SJSA1 (cell line): Measurements from ENCODE around the gene NMNAT2. TPM values are rescaled to one million over a fixed set of nuclear protein-coding genes. Genes with fewer than 3 reads are reported as not detected.
A peak's percentile ranks its signal among the peaks of the same experiment; 100 is the strongest.

Experiments
- DNase-seq, 2 experiments: peaks; one replicate each; pipeline ENCODE4 v3.0.0-alpha.2; 2015 to 2020; ENCODE audit warnings: low spot score in 2 of 2, low read depth in 1 of 2
- H3K27ac ChIP-seq: fragments of 250-450 bp; sonication (Bioruptor Pico); 2 replicates; pipeline ENCODE4 v1.5.1; 2020; ENCODE audit warnings: mild to moderate bottlenecking, moderate library complexity
- H3K27me3 ChIP-seq: fragments of 250-450 bp; sonication (Bioruptor Pico); replicated peaks from 2 replicates; pipeline ENCODE4 v1.5.1; 2020; ENCODE audit warnings: mild to moderate bottlenecking, moderate library complexity
- H3K36me3 ChIP-seq: fragments of 250-450 bp; sonication (Bioruptor Pico); 2 replicates; pipeline ENCODE4 v1.5.1; 2020; ENCODE audit warnings: mild to moderate bottlenecking
- H3K4me1 ChIP-seq: fragments of 250-450 bp; sonication (Bioruptor Pico); replicated peaks from 2 replicates; pipeline ENCODE4 v1.6.1; 2021; ENCODE audit warnings: mild to moderate bottlenecking
- H3K4me3 ChIP-seq: fragments of 250-450 bp; sonication (Bioruptor Pico); 2 replicates; pipeline ENCODE4 v1.5.1; 2020; ENCODE audit warnings: mild to moderate bottlenecking
- H3K9me3 ChIP-seq: fragments of 250-450 bp; sonication (Bioruptor Pico); replicated peaks from 2 replicates; pipeline ENCODE4 v1.5.1; 2020; ENCODE audit warnings: mild to moderate bottlenecking
- total RNA-seq: library from RNA; depleted of rRNA; stranded (reverse); fragments of >200 nt; shearing (Covaris generic); gene quantifications from 2 replicates; pipeline ENCODE4 v1.2.3, GENCODE V29; 2014

Gene NMNAT2
- total RNA-seq, 1 experiment from 2014 or later: 0.50 TPM

GRCh38 chr1:183231545-183231944, 186.6 kb downstream of the NMNAT2 start:
- Histone ChIP-seq H3K36me3 (no peaks in the 10 kb centered on the region), H3K9me3 (no peaks in the 10 kb centered on the region), H3K4me1 (peaks cover 14% of the 10 kb centered on the region), H3K27ac (no peak overlapping the region), H3K27me3 (no peaks in the 10 kb centered on the region), H3K4me3 (no peak overlapping the region)
- no peak for DNase-seq

GRCh38 chr1:183230413-183230812, 187.8 kb downstream of the NMNAT2 start:
- peaks cover 14% of the 10 kb centered on the region for H3K4me1 ChIP-seq
- no peak for DNase-seq
- no peaks in the 10 kb centered on the region for H3K9me3 ChIP-seq
- H3K27ac ChIP-seq: no peak overlapping the region
- no peaks in the 10 kb centered on the region for H3K36me3 ChIP-seq
- no peaks in the 10 kb centered on the region for H3K27me3 ChIP-seq
- H3K4me3 ChIP-seq: no peak overlapping the region

- H3K4me3 ChIP-seq: no peak overlapping the region
- H3K9me3 ChIP-seq: no peaks in the 10 kb centered on the region
- H3K4me1 ChIP-seq: no peaks in the 10 kb centered on the region; the same call in 1 of the 2 replicates
Measured at GRCh38 chr1:183228347-183229220, 189.6 kb downstream of the NMNAT2 start.

GRCh38 chr1:183227422-183228346, 190.5 kb downstream of the NMNAT2 start:
- H3K36me3 ChIP-seq: no peaks in the 10 kb centered on the region
- no peak overlapping the region for H3K4me3 ChIP-seq
- H3K4me1 ChIP-seq: no peaks in the 10 kb centered on the region; the same call in 1 of the 2 replicates
- H3K27me3 ChIP-seq: no peaks in the 10 kb centered on the region
- DNase-seq: peak; percentile 57 to 64
- H3K27ac ChIP-seq: no peak overlapping the region
- no peaks in the 10 kb centered on the region for H3K9me3 ChIP-seq

More at GRCh38 chr1:183228347-183229220, 189.6 kb downstream of the NMNAT2 start:
- Histone ChIP-seq H3K27me3 (no peaks in the 10 kb centered on the region), H3K36me3 (no peaks in the 10 kb centered on the region), H3K27ac (no peak overlapping the region)
- no peak for DNase-seq

GRCh38 chr1:183226963-183227362, 191.2 kb downstream of the NMNAT2 start:
- Histone ChIP-seq H3K9me3 (no peaks in the 10 kb centered on the region), H3K4me1 (no peaks in the 10 kb centered on the region; the same call in 1 of the 2 replicates), H3K27me3 (no peaks in the 10 kb centered on the region), H3K4me3 (no peak overlapping the region), H3K36me3 (no peaks in the 10 kb centered on the region), H3K27ac (no peak overlapping the region)
- DNase-seq: no peak

GRCh38 chr1:183226361-183226760, 191.8 kb downstream of the NMNAT2 start:
- Histone ChIP-seq H3K4me3 (no peak overlapping the region), H3K27me3 (no peaks in the 10 kb centered on the region), H3K4me1 (no peaks in the 10 kb centered on the region; the same call in 1 of the 2 replicates), H3K27ac (no peak overlapping the region), H3K9me3 (no peaks in the 10 kb centered on the region), H3K36me3 (no peaks in the 10 kb centered on the region)
- DNase-seq: no peak

- Histone ChIP-seq H3K27me3 (no peaks in the 10 kb centered on the region), H3K9me3 (no peaks in the 10 kb centered on the region), H3K36me3 (no peaks in the 10 kb centered on the region), H3K4me3 (no peak overlapping the region), H3K4me1 (no peaks in the 10 kb centered on the region), H3K27ac (no peak overlapping the region)
- DNase-seq: no peak
Measured at GRCh38 chr1:183223467-183223866, 194.7 kb downstream of the NMNAT2 start.

- H3K4me3 ChIP-seq: no peak overlapping the region
- no peak overlapping the region for H3K27ac ChIP-seq
- no peaks in the 10 kb centered on the region for H3K9me3 ChIP-seq
- H3K27me3 ChIP-seq: no peaks in the 10 kb centered on the region
- no peaks in the 10 kb centered on the region for H3K4me1 ChIP-seq
- no peak for DNase-seq
- H3K36me3 ChIP-seq: no peaks in the 10 kb centered on the region
Measured at GRCh38 chr1:183222909-183223308, 195.3 kb downstream of the NMNAT2 start.

GRCh38 chr1:183219616-183220009, 198.6 kb downstream of the NMNAT2 start:
- H3K4me3 ChIP-seq: no peak overlapping the region
- no peak overlapping the region for H3K27ac ChIP-seq
- no peaks in the 10 kb centered on the region for H3K27me3 ChIP-seq
- no peaks in the 10 kb centered on the region for H3K36me3 ChIP-seq
- H3K9me3 ChIP-seq: no peaks in the 10 kb centered on the region
- H3K4me1 ChIP-seq: no peaks in the 10 kb centered on the region
- DNase-seq: no peak

- Histone ChIP-seq H3K4me1 (no peaks in the 10 kb centered on the region), H3K36me3 (no peaks in the 10 kb centered on the region), H3K27ac (no peak overlapping the region), H3K27me3 (no peaks in the 10 kb centered on the region), H3K4me3 (no peak overlapping the region), H3K9me3 (no peaks in the 10 kb centered on the region)
- no peak for DNase-seq
Measured at GRCh38 chr1:183218971-183219615, 199.1 kb downstream of the NMNAT2 start.

GRCh38 chr1:183218027-183218618, 200.1 kb downstream of the NMNAT2 start:
- H3K9me3 ChIP-seq: no peaks in the 10 kb centered on the region
- H3K4me3 ChIP-seq: no peak overlapping the region
- H3K27ac ChIP-seq: no peak overlapping the region
- H3K4me1 ChIP-seq: no peaks in the 10 kb centered on the region
- no peaks in the 10 kb centered on the region for H3K36me3 ChIP-seq
- DNase-seq: no peak
- H3K27me3 ChIP-seq: no peaks in the 10 kb centered on the region

GRCh38 chr1:183215936-183216335, 202.2 kb downstream of the NMNAT2 start:
- Histone ChIP-seq H3K4me3 (no peak overlapping the region), H3K27ac (no peak overlapping the region), H3K36me3 (no peaks in the 10 kb centered on the region), H3K4me1 (no peaks in the 10 kb centered on the region), H3K27me3 (no peaks in the 10 kb centered on the region; the same call in 1 of the 2 replicates), H3K9me3 (no peaks in the 10 kb centered on the region)
- no peak for DNase-seq

- H3K36me3 ChIP-seq: no peaks in the 10 kb centered on the region
- no peaks in the 10 kb centered on the region for H3K4me1 ChIP-seq
- H3K27me3 ChIP-seq: no peaks in the 10 kb centered on the region; the same call in 1 of the 2 replicates
- H3K4me3 ChIP-seq: no peak overlapping the region
- no peak overlapping the region for H3K27ac ChIP-seq
- DNase-seq: no peak
- H3K9me3 ChIP-seq: no peaks in the 10 kb centered on the region
Measured at GRCh38 chr1:183215076-183215720, 203.0 kb downstream of the NMNAT2 start.
